GM19395 (cell line): ENCODE results near the gene PARVG.

Experiments
- ATAC-seq: cut with Tn5 transposase; IDR thresholded peaks from one replicate; pipeline ENCODE4 v1.9.1; 2021; ENCODE audit warnings: mild to moderate bottlenecking, moderate library complexity; ENCODE audit not compliant: unreplicated experiment

The PARVG gene

DNA sequence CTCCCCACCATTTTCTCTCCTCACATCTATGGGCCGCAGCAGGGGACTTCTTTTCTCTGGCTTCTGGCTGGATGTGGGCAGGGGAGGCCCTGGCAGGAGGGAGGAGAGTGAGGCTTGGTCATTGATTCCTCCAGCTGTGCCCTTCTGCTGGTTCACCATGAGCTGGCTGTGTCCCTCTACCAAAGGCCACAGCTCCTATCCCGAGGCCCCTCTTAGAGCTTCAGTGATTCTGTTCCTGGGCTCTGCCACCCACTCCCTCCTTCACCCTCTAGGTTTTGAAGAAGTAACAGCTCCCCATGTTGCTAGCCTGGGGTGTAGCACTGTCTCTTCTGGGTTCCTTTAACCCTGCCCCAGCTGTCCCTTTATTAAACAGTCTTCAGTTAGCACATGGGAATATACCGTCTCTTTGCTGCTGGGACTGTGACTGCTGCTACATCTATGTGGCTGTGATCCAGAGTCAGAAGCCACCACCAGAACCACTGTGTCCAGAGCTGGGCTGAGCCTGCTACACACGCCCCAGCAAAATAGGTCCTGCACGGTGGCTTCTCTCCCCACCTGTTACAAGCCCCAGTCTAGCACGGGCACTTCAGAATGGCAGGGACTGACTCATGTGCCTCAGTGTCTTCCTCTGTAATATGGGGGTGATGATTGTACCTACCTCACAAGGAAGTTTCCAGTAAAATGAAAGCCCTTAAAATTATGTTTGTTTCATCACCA, 578 bp upstream of the PARVG start:
- ATAC-seq, result no peak

DNA sequence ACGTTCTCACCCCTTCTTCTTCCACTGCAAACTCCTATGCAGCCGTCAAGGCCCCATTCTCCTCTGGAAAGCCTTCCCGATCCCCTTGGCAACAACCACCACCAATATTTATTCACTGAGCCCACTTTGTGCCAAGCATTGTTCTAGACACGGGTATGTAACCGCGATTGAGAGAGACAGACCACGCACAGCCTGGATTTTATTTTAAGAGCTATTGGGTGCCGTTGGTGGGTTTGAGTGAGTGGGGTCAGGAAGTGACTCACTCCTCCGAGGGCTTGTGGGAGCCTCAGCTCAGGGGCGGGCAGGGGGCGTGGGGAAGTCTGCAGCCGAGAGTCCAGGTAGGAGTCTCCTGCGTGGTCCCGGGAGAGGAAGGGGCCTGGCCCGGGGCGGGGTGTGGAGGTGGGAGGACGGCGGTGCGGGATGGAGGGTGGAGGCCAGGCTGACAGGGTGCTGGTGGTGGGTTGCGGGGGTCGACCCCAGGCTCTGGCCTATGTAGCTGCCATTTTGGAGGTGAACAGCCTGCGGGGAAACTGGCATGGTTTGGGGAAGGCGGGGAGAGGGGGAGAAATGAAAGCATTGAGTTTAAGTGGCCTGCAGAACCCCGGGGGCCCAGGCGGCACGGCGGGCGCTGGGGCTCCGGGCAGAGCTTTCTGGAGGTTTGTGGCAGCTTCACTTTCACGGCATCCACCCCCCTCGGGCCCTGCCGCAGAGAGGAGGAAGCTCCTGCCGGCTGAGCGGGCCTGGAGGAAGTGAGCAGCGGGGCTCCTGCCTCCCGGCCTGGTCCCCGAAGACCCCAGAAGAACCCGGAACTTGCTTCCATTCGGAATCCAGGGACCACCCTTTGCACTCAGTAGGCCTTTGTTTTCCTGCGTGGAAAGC, 547 bp downstream of the PARVG start:
- ATAC-seq, result peak; percentile 50

DNA sequence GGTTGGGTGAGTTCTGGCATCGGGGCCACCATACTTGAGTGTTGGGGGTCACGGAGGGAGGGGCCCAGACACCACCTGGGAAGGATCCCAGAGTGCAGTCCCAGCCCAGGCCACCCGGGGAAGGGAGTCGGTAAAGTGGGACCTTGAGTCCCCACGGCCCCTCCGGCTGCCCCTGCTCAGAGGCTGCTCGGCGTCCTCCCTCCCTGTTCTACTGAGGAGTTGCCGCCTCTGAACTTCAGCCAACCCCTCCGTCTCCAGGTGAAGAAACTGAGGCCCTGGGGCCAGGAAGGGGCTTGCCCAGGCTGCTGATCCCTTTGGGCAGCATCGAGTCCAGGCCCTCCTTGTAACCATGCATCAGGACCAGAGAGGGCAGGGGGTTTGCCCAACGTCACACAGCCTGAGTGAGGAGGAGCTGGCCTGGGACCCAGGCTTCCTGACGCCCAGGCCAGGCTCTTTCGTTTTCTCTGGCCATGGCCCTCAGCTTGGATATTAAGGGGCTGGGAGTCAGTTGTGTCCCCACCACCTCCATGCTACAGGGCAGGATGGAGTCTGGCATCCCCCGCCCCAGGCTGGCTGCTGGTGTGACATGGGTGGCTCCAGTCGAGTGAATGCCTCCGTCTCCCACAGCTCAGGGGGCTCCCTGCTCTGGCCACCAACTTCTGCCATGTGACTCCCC, 1.3 kb downstream of the PARVG start:
- ATAC-seq, result peak; percentile 28

DNA sequence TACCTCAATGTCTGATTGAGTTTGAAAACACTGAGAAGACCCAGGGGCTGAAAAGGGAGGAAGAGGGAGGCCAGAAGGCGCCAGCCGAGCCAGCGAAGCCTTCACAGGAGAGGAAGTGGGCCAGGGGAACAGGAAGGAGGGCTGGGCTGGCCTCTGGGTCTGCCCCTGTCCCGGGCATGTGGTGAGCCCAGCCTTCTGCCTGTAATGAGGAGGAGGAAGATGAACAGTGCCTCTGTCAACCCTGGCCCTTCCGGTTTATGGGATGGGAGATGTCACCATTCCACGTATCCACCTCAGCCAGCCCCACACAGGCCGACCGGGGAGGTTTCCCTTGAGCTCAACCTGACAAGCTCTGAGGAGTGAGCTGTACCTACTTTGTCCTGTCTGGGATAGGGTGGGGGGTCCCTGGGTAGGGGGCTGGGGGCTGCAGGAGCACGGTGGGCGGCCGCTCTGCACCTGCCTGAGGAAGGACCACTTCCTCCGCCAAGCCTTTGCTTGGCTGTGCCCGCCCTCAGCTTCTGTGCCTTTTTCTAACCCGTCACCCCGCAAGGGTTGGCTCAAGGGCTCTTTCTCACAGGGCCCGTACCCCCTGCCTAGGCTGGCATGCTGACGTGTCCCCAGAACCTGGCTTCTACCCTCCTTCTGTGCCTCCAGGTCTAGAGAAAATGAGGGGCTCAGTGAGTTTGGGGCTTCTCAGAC, 2.0 kb downstream of the PARVG start:
- no peak for ATAC-seq

DNA sequence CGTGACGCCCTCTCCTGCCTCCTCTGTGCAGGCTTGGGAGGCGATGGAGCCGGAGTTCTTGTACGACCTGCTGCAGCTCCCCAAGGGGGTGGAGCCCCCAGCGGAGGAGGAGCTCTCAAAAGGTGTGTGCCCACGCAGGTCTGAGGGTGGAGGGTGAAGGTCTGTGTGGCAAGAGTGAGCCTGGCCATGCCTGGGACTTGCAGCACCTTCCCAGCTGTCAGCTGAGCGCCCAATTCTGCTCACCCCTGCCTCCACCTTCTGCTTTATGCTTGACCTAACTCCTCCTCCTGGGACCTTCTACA, 2.5 kb downstream of the PARVG start:
- no peak for ATAC-seq

DNA sequence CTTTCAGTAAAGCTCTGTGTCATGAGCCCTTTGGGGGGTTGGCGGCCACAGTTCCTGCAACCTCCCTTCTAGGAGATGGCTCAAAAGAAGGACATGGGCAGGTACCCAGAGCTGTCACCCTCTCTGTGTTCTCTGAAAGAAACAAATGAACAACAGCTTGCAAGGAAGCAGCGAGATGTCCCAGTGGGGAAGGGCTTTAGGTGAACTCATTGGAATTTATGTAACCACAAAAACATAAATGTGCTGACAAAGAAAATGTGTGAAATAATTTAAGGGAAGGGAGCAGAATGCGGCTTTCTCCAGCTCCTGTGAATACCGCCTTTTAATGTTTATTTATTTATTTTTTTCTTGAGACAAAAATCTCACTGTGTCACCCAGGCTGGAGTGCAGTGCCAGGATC, 3.3 kb downstream of the PARVG start:
- no peak for ATAC-seq

DNA sequence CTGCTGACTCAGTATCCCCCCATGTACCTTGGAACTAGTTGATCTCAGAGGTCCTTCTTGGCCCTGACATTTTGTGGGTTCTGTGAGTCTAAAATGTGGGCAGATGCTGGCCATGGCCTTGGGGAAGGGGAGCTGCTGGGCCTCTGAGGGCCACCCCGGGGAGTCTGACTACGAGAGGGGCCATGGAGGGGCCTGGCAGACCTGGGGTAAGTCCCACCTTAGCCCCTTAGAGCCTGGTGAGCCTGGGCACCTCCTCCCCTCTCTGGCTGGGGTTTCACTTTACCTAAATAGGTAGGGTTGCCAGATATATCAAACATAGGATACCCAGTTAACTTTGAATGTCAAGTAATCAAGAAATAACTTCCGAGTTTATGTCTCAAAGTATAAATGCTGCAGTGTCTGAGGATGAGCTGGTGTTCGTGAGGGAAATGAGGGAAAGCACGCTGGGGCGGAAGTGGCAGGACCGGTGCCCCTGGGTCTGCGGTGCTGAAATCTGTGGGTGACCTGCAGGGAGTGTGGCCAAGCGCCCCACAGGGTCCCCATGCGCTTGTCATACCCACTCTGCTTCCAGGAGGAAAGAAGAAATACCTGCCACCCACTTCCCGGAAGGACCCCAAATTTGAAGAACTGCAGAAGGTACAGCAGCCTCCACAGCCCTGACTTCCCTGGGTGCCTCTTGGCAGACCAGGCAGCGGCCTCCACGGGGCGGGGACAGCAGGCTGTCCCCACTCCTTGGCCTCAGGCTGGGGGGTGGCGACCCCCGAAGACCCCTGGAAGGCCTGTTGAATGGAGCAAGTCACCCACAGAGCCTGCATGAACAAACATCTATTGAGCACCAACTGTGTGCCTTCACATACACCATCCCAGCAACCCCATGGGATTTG, 4.8 kb downstream of the PARVG start:
- ATAC-seq, result no peak

DNA sequence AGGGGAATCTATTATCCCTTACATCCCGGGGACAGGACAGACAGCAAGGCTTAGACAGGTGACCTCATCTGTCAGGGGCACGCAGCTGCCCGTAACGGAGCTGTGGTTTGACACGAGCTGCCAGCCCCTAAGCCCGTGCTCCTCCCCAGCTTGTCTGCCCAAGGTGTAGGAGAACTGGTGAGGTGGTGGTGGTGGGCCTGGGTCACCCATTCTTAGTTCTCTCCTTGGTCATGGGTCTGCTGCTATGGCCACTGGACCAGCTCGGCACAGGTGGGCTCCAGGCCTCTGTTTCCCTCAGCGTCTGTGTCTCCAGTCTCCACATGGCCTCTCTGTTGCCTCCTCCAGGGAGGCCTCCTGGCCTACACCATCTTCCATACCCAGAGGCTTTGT, 5.4 kb downstream of the PARVG start:
- no peak for ATAC-seq

DNA sequence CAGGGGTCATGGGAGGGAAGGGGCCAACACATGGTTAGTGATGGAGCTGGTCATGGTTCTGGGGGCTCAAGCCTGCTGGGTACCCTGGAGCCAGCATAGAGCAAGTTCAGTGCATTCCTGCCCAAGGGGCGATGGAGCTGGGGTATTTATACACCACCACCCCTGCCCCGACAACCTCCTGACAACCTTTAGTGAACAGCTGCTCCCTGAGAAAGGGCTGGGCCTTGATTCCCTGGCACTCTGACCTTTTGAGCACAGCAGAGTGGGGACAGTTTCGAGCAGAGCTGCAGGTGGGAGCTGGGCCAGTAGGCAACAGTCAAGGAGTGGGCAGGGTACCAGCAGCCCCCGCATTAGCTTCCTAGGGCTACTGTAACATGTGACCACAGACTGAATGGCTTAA, 6.0 kb downstream of the PARVG start:
- ATAC-seq, result no peak

DNA sequence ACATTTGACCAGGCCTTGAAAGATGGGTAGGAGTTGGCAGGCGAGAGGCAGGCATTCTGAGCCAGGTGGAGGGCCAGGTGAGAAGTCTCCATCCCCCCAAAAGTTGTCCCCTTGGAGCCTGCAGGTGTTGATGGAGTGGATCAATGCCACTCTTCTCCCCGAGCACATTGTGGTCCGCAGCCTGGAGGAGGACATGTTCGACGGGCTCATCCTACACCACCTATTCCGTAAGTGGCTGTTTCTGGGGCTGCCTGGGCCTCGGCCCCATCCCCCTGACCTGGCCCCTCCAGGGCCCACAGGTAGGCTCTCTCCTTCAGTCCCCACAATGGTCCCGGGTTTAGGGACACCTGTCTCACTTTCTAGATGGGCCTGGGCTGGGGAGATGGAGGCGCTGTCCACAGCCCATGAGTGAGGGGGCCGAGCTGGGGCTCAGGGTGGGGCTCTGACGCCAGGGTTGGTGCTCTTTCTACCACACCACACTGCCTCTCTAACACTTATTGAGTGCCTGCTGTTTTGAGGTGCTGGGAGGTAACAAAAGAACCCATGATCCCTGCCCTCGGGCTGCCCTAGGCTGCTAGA, 7.0 kb downstream of the PARVG start:
- no peak for ATAC-seq

DNA sequence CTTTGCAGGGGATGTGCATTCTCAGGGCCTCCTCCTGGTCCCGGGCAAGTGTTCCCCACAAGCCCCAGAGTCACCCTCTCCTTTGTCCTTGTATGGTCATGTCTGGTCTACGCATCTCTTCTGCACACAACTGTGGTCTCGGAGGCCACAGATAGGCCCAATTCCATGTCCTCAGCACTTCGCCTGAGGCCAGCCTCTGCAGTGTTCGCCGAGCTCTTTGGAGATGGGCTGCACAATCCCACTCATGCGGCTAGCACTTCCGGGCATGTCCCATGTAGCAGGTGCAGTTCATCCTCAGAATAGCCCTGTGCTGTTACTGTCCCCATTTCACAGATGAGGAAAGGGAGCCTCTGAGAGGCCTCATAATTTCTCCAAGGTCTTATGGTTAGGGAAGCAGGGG, 7.6 kb downstream of the PARVG start:
- ATAC-seq, result no peak

DNA sequence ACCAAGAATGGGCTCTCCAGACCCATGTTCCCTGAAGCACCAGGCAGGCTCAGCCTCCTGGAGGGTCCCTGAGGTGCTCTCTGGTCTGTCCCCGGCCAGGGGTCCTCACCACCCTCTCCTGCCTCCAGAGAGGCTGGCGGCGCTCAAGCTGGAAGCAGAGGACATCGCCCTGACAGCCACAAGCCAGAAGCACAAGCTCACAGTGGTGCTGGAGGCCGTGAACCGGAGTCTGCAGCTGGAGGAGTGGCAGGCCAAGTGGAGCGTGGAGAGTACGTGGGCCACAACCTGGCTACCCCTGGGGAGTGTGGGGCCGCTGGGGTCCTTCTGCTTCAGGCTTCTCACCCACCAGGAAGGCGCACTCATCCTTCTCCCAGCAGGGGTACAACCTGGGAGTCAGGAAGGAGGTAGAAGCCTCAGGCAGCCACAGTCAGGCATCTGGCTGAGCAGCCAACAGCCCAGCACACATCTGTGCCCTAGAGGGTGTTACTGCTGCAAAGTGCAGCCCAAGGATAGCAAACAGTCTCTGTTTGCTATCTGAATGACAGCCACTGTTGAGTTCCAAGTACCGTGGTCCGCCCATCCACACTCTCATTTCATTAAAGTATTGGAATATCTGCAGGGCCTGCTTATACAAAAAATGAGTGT, 8.4 kb downstream of the PARVG start:
- no peak for ATAC-seq

DNA sequence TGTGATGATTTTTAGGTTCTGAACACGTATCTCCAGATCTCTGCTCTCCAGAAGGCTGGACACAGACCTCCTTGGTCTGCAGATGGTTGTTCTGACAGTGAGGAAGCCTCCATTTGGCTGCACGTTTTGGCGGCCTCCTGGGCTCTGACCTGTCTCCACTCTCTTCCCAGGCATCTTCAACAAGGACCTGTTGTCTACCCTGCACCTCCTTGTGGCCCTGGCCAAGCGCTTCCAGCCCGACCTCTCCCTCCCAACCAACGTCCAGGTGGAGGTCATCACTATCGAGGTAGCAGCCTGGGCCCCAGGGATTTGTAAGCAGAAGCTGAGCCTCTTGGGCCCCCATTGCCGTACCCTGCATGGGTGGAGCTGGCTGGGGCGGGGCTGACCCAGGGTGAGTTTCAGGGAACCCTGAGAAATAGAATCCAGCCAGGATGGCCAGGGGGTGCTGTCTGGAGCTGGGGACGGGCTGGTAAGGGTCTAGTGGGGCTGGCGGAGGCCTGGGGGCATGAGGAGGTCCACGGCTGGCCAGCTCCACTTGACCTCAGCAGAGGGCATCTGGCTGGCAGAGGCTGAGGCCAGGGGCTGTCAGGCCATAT, 9.8 kb downstream of the PARVG start:
- no peak for ATAC-seq

DNA sequence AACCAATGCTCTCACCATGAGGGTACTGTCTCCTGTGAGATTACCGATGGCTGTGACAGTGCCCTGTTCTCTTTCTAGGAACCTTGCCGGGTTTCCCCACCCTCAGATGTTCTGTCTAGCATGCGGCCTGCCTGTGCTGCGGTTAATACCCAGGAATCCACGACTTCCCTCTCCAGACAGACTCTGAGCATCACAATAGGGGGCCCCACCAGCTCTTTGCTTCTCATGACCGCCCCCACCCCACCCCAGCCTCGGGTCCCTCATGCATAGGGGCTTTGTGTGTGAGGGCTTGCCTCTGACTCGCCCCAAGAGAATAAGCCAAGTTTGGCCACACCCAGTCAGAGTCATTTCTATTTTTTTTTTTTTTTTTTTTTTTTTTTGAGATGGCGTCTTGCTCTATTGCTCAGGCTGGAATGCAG, 10.3 kb downstream of the PARVG start:
- ATAC-seq, result no peak

DNA sequence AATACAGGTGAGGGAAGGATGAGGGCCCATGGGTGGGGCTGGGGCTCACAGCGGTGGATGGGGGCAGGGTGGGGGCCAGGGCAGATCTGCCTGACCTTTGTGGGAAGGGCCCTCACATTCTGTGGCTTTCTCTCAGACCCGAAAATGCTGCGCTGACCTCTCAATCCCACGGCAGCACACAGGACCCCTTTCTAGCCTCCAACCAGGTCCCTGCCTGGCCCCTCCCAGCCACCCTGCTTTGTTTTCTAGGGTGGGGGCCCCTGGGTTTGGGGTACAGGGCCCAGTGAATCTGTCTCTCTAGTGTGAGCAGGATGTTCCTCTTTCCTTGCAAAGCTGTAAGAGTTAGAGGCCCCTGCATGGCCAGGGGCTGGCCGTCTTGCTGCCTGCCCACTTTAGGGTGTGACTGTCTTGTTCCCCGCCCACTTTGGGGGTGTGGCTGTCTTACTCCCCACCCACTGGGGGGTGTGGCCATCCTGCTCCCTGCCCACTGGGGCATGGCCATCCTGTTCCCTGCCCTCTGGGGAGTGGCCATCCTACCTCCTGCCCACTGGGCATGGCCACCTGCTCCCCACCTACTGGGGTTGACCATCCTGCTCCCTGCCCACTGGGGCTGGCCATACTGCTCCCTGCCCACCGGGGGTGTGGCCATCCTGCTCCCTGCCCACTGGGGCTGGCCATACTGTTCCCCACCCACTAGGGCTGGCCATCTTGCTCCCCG, 11.5 kb downstream of the PARVG start:
- no peak for ATAC-seq

DNA sequence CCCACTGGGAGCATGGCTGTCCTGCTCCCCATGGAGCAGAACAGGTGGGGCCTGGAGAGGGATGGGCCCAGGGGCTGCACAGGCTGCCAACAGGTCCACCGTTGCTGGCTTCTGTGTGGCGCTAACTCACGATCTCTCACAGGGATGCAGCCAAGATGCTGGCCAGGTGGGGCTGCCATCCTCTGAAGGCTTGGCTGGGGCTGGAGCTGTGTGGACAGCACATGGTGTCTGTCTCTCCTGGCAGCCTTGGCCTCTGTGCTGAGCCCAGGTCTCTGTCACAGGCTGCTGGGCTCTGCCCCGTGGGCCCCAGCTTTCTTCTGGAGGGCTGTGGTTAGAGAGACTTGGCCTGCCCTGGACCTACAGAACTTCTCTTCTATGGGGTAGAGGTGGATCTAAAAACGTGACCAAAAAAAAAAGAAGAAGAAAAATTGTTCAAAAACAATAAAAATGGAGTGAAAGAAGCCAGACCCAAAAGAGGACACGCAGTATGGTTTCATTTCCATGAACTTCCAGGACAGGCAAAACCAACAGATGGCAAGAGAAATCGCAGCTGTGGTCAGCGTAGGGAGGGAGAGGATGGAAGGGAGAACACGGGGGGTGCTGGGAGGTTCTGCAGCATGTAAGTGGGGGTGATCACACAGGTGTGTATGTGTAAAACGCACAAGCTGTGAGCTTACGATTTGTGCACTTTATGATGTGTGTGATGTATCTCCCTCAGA, 12.2 kb downstream of the PARVG start:
- no peak for ATAC-seq

DNA sequence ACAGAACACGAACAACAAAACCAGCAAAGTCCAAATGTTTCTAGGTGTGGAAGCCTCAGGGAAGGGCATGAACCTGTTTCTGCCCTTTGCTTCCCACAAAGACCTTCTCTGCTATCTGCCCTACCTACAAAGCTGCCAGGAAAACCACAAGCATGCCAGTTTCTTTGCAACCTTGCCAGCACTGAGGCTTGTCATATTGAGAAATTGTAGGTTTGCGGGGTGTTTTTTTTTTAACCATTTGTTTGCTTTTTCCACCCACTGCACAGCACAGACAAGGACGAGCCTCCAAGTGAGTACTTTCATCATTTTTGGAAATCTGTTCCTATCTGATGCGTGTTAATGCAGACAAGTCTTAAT, 12.8 kb downstream of the PARVG start:
- no peak for ATAC-seq

DNA sequence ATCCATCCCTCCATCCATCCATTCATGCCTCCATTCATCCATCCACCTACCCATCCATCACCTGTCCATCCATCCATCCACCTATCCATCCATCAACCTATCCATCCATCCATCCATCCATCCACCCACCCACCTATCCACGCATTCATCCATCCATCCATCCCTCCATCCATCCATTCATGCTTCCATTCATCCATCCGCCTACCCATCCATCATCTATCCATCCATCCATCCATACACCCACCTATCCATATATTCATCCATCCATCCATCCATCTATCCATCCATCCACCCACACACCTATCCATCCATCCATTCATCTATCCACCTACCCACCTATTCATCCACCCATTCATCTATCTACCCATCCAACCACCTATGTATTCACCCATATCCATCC, 13.8 kb downstream of the PARVG start:
- ATAC-seq, result no peak
